Ovary (tissue), 3 donors: ENCODE results near the gene SLC25A36.

ENCODE experiments used
- CTCF ChIP-seq, 3 donors: fragments of 450-650 bp in 2 of 3; fragments of 200-600 bp in 1 of 3; IDR thresholded peaks; one replicate each; pipeline versions ENCODE4 v1.5.1 to v1.8.0; 2016 to 2022; ENCODE audit warnings: antibody characterized with exemption in 3 of 3, mild to moderate bottlenecking in 1 of 3
- POLR2A ChIP-seq: fragments of 450-650 bp; IDR thresholded peaks from one replicate; pipeline ENCODE4 v1.6.1; 2017; ENCODE audit warnings: antibody characterized with exemption, mild to moderate bottlenecking, moderate library complexity
- donor health status: DM: no; HTN: no; CAD: no.

GRCh38 chr3:140917772-140918171 lies 23.9 kb upstream of the SLC25A36 start:
- TF ChIP-seq CTCF (IDR thresholded peaks at IDR 0.05) (no peak), POLR2A (no peak)
